Omental fat pad (tissue), 4 donors: Measurements from ENCODE around the gene BTBD10. TPM values are rescaled to one million over a fixed set of nuclear protein-coding genes. Genes with fewer than 3 reads are reported as not detected.

Experiments used
- ATAC-seq: fragments of 150-250 bp; one replicate; pipeline ENCODE4 v1.9.1; 2016; ENCODE audit warnings: mild to moderate bottlenecking, moderate library complexity; ENCODE audit not compliant: low FRiP score
- DNase-seq: peaks from one replicate; pipeline ENCODE4 v3.0.0-alpha.2; 2019; ENCODE audit warnings: low spot score
- total RNA-seq, 4 donors: library from RNA; depleted of rRNA; stranded (reverse); fragments of >200 nt; gene quantifications; one replicate each; pipeline ENCODE4 v1.1.0, GENCODE V29; 2016
- TF ChIP-seq, protein P1 (sequence below), 3 donors: fragments of 450-650 bp; IDR thresholded peaks; one replicate each; pipeline ENCODE4 v1.5.1; 2016 to 2017; ENCODE audit warnings: antibody characterized with exemption in 3 of 3, mild to moderate bottlenecking in 3 of 3, moderate library complexity in 2 of 3

Gene BTBD10
- total RNA-seq, 4 donors from 2014 or later, result 21.1 to 38.9 (median 24.2) TPM

GRCh38 chr11:13465909-13466371 is 2.9 kb upstream of the BTBD10 start:
- no peak for DNase-seq
- TF ChIP-seq, protein P1, sequence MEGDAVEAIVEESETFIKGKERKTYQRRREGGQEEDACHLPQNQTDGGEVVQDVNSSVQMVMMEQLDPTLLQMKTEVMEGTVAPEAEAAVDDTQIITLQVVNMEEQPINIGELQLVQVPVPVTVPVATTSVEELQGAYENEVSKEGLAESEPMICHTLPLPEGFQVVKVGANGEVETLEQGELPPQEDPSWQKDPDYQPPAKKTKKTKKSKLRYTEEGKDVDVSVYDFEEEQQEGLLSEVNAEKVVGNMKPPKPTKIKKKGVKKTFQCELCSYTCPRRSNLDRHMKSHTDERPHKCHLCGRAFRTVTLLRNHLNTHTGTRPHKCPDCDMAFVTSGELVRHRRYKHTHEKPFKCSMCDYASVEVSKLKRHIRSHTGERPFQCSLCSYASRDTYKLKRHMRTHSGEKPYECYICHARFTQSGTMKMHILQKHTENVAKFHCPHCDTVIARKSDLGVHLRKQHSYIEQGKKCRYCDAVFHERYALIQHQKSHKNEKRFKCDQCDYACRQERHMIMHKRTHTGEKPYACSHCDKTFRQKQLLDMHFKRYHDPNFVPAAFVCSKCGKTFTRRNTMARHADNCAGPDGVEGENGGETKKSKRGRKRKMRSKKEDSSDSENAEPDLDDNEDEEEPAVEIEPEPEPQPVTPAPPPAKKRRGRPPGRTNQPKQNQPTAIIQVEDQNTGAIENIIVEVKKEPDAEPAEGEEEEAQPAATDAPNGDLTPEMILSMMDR (IDR thresholded peaks at IDR 0.05), result no peak
- ATAC-seq, result no peak

- TF ChIP-seq, protein P1 (IDR thresholded peaks at IDR 0.05), result no peak
- ATAC-seq (no peak), DNase-seq (no peak)
Measured at GRCh38 chr11:13463779-13464290, 813 bp upstream of the BTBD10 start.

GRCh38 chr11:13462311-13462900 is 616 bp downstream of the BTBD10 start:
- peak; percentile 42 for DNase-seq
- TF ChIP-seq, protein P1 (IDR thresholded peaks at IDR 0.05), result no peak
- ATAC-seq, result peak; percentile 77

DNA sequence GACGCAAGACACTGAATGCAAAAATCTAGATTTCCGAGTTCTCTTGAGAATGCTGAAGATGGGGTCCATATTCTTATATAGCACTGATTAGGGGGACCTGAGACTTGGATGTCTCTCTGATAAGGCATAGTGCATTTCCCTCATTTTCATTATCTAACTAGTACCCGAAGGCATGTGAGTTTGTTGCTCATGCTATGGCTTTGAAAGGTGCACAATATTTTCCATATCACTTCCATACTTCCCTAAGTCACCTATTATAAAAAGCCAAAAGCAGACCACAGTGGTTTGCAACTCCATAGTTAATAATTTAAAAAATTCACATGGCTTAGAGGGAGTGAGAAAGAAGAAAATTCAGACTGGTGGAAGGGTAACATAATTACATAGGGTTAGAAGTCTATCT is 1.7 kb downstream of the BTBD10 start:
- TF ChIP-seq, protein P1 (IDR thresholded peaks at IDR 0.05), result no peak
- ATAC-seq, result no peak
- no peak for DNase-seq

- TF ChIP-seq, protein P1 (IDR thresholded peaks at IDR 0.05), result no peak
- DNase-seq (no peak), ATAC-seq (no peak)
Measured at GRCh38 chr11:13450832-13451397, 12.1 kb downstream of the BTBD10 start.

DNA sequence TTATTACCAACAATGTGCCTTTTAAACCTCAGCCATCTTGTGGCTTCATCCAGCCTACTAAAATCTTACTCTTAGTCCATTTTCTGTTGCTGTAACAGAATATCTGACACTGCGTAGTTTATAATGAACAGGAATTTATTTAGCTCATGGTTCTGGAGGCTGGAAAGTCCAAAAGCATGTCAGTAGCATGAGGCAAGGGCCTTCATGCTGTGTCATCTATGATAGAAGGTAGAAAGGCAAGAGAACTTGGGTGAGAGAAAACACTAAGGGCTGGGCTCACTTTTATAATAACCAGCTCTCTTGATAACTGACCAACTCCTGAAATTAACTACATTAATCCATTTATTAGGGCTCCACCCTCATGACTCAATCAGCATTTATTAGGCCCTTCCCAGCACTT is 13.5 kb downstream of the BTBD10 start:
- ATAC-seq (no peak), DNase-seq (no peak)
- TF ChIP-seq, protein P1 (IDR thresholded peaks at IDR 0.05), result no peak

- DNase-seq (no peak), ATAC-seq (no peak)
- TF ChIP-seq, protein P1 (IDR thresholded peaks at IDR 0.05), result no peak
Measured at GRCh38 chr11:13448876-13449275, 14.1 kb downstream of the BTBD10 start.
